GM13976 (cell line): ENCODE data around the gene RMDN3.

Experiments used
- DNase-seq: peaks from one replicate; pipeline ENCODE4 v3.0.0; 2012; ENCODE audit warnings: low spot score
- in situ Hi-C: fragments of 300-500 bp; cut with MboI; formaldehyde crosslinking; loops from one replicate; pipeline ENCODE4 v1.12.0; 2022; ENCODE audit warnings: low sequenced_read_pairs, mixed read lengths, inconsistent platforms; ENCODE audit not compliant: unreplicated experiment
- TF ChIP-seq, protein P1 (sequence below): IDR thresholded peaks from 2 replicates; pipeline ENCODE4 v1.5.1; 2012; ENCODE audit warnings: borderline replicate concordance, mild to moderate bottlenecking; ENCODE audit not compliant: insufficient read depth; ENCODE audit errors: extremely low read depth, missing control alignments, control extremely low read depth

The RMDN3 gene

DNA sequence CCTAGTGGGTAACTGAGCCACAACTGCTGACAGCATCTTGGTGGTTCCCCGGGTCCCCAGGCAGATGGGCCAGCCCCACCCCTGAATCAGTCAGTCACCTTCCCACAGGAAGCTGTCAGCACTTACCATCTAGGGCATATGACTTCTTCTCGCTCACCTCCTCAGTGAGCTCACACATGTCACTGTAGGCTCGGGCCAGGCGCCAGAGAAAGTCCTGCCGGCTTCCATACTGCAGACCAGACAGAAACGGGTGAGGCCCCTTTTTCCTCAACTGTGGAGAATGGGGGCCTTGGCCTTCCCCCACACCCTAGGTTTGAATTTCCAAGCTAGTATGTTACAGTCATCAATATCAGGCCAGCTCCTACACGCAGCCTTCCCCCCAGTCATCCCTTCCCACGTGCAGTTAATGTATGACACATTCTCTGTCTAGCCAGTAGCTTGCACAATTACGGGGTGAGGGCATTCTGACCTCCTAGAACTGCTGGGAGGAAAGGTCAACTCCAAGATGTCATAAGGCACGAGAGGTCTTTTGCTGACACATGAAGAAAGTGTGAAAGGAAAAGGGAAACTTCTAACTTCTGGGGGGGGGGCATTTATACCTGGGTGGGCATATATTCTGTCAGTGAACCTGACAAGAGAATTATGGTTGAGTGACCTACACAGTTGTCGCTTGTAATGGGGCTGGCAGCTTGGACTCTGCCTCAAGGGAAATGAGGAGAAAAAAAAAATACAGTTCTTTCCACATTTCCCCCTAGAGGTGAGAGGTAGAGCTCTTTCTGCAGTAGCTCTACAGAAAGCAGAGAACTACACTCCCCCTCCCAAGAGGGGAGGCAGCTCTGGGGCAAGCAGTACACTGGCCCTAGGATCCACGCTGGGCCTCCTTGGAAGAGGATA, 10.9 kb downstream of the RMDN3 start:
- DNase-seq, result no peak
- in situ Hi-C loops, result no loop called here
- TF ChIP-seq, protein P1, sequence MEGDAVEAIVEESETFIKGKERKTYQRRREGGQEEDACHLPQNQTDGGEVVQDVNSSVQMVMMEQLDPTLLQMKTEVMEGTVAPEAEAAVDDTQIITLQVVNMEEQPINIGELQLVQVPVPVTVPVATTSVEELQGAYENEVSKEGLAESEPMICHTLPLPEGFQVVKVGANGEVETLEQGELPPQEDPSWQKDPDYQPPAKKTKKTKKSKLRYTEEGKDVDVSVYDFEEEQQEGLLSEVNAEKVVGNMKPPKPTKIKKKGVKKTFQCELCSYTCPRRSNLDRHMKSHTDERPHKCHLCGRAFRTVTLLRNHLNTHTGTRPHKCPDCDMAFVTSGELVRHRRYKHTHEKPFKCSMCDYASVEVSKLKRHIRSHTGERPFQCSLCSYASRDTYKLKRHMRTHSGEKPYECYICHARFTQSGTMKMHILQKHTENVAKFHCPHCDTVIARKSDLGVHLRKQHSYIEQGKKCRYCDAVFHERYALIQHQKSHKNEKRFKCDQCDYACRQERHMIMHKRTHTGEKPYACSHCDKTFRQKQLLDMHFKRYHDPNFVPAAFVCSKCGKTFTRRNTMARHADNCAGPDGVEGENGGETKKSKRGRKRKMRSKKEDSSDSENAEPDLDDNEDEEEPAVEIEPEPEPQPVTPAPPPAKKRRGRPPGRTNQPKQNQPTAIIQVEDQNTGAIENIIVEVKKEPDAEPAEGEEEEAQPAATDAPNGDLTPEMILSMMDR, result no peak

GRCh38 chr15:40743485-40743901, 11.6 kb downstream of the RMDN3 start:
- TF ChIP-seq, protein P1, result no peak
- no peak for DNase-seq
- in situ Hi-C loops, result no loop called here

GRCh38 chr15:40739854-40740253, 15.2 kb downstream of the RMDN3 start:
- TF ChIP-seq, protein P1, result no peak
- DNase-seq, result no peak
- in situ Hi-C loops, result no loop called here

GRCh38 chr15:40739047-40739446, 16.0 kb downstream of the RMDN3 start:
- DNase-seq, result no peak

DNA sequence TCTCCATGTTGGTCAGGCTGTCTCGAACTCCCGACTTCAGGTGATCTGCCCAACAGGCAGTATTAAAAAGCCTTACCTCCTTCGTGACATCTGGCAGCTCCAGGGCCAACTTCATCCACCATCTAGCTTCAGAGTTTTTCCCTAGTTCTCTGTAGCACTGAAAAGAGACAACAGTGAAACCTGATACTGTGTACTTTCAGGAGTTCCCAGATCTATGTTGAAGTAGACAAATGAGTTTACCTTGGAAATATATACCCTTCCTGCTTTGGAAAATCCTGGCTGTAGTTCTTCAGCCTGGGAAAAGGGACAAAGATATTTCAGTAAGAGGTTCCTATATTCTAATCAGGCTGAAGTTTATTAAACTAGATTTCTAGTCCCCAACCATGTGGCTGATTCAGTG, 18.0 kb downstream of the RMDN3 start:
- TF ChIP-seq, protein P1, result no peak
- DNase-seq, result no peak
- in situ Hi-C loops, result no loop called here

More at GRCh38 chr15:40739047-40739446, 16.0 kb downstream of the RMDN3 start:
- in situ Hi-C loops, result no loop called here
- TF ChIP-seq, protein P1, result no peak

DNA sequence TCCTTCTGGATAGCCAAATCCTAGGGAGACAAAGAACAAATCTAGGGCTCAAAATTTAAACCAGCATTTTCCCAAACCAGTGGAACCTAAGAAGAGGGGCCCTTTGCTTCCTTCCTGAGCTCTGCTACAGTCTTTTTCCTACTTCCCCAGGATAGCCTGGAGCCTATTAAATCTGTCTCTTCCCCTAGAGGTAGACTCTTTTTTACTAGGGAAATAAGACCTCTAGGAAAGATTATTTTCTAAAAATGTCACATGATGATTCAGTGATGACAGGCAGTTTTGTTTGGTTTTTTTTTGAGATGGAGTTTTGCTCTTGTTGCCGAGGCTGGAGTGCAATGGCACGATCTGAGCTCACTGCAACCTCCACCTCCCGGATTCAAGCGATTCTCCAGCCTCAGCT, 18.5 kb downstream of the RMDN3 start:
- TF ChIP-seq, protein P1, result no peak
- in situ Hi-C loops, result no loop called here
- DNase-seq, result no peak
